KMS-11 (cell line): ENCODE data around the gene CAMTA1.

Experiments
- H2AFZ ChIP-seq: fragments of 200-600 bp; sonication (generic); 2 replicates; pipeline ENCODE4 v1.6.1; 2016; ENCODE audit warnings: antibody characterized with exemption, mixed run types, low read depth
- H3K27ac ChIP-seq: fragments of 200-600 bp; sonication (generic); 2 replicates; pipeline ENCODE4 v1.6.1; 2016; ENCODE audit warnings: mild to moderate bottlenecking, mixed run types
- H3K27me3 ChIP-seq: fragments of 200-600 bp; sonication (generic); 2 replicates; pipeline ENCODE4 v1.6.1; 2017; ENCODE audit warnings: mild to moderate bottlenecking, low read depth, mixed run types, moderate library complexity; ENCODE audit not compliant: insufficient read depth
- H3K36me3 ChIP-seq: fragments of 200-600 bp; sonication (generic); 2 replicates; pipeline ENCODE4 v1.6.1; 2017; ENCODE audit warnings: mild to moderate bottlenecking, mixed run types; ENCODE audit not compliant: insufficient read depth
- H3K4me1 ChIP-seq: fragments of 200-600 bp; sonication (generic); 2 replicates; pipeline ENCODE4 v1.6.1; 2016; ENCODE audit warnings: mild to moderate bottlenecking, low read depth, mixed run types; ENCODE audit not compliant: poor library complexity, severe bottlenecking
- H3K4me2 ChIP-seq: fragments of 200-600 bp; sonication (generic); 2 replicates; pipeline ENCODE4 v1.7.0; 2016; ENCODE audit warnings: mild to moderate bottlenecking, mixed run types
- H3K4me3 ChIP-seq: fragments of 200-600 bp; sonication (generic); IDR thresholded peaks from 2 replicates; pipeline ENCODE4 v1.6.1; 2017; ENCODE audit warnings: low read depth, low read length, mixed read lengths; ENCODE audit not compliant: insufficient read depth
- H3K79me2 ChIP-seq: fragments of 200-600 bp; sonication (generic); 2 replicates; pipeline ENCODE4 v1.6.1; 2016; ENCODE audit warnings: low read depth, mixed run types; ENCODE audit not compliant: insufficient read depth
- H3K9ac ChIP-seq: fragments of 200-600 bp; sonication (generic); 2 replicates; pipeline ENCODE4 v1.6.1; 2016; ENCODE audit warnings: mild to moderate bottlenecking, mixed run types
- H4K20me1 ChIP-seq: fragments of 200-600 bp; sonication (generic); 2 replicates; pipeline ENCODE4 v1.6.1; 2016; ENCODE audit warnings: mild to moderate bottlenecking, mixed run types; ENCODE audit not compliant: insufficient read depth
- CTCF ChIP-seq: fragments of 200-600 bp; sonication (generic); conservative IDR thresholded peaks from 2 replicates; pipeline ENCODE4 v1.6.1; 2017; ENCODE audit warnings: low read depth, mild to moderate bottlenecking, antibody characterized with exemption, low read length, moderate library complexity, mixed read lengths

Gene CAMTA1

GRCh38 chr1:6820899-6821298, 35.6 kb downstream of the CAMTA1 start:
- H3K9ac ChIP-seq = no peak overlapping the region; the same call in 1 of the 2 replicates
- H3K36me3 ChIP-seq = no peaks in the 10 kb centered on the region
- H3K4me3 ChIP-seq = no peak overlapping the region
- no peaks in the 10 kb centered on the region for H4K20me1 ChIP-seq
- peaks cover 83% of the 10 kb centered on the region for H3K4me1 ChIP-seq
- no peak overlapping the region for H2AFZ ChIP-seq
- no peaks in the 10 kb centered on the region for H3K27me3 ChIP-seq
- no peak for TF ChIP-seq CTCF
- H3K4me2 ChIP-seq = peak overlapping the region; percentile 66
- peak overlapping the region; percentile 29; the same call in 1 of the 2 replicates for H3K27ac ChIP-seq
- H3K79me2 ChIP-seq = peaks cover 84% of the 10 kb centered on the region

- no peaks in the 10 kb centered on the region for H4K20me1 ChIP-seq
- peak overlapping the region; percentile 66 for H3K4me2 ChIP-seq
- TF ChIP-seq CTCF = no peak
- H3K27ac ChIP-seq = peak overlapping the region; percentile 49
- peaks cover 86% of the 10 kb centered on the region for H3K4me1 ChIP-seq
- no peaks in the 10 kb centered on the region for H3K36me3 ChIP-seq
- H2AFZ ChIP-seq = no peak overlapping the region
- peaks cover 79% of the 10 kb centered on the region for H3K79me2 ChIP-seq
- peak overlapping the region; percentile 5; the same call in 1 of the 2 replicates for H3K9ac ChIP-seq
- H3K4me3 ChIP-seq = no peak overlapping the region
- H3K27me3 ChIP-seq = no peaks in the 10 kb centered on the region
Measured at GRCh38 chr1:6822530-6823359, 37.5 kb downstream of the CAMTA1 start.

GRCh38 chr1:6823793-6824192, 38.5 kb downstream of the CAMTA1 start:
- Histone ChIP-seq H3K79me2 (peaks cover 74% of the 10 kb centered on the region), H3K4me2 (peak overlapping the region; percentile 66), H4K20me1 (no peaks in the 10 kb centered on the region), H3K4me1 (peaks cover 75% of the 10 kb centered on the region), H2AFZ (no peak overlapping the region), H3K36me3 (no peaks in the 10 kb centered on the region), H3K4me3 (no peak overlapping the region), H3K9ac (peak overlapping the region; percentile 5; the same call in 1 of the 2 replicates), H3K27ac (peak overlapping the region; percentile 49), H3K27me3 (no peaks in the 10 kb centered on the region)
- no peak for TF ChIP-seq CTCF

GRCh38 chr1:6824665-6825368, 39.6 kb downstream of the CAMTA1 start:
- Histone ChIP-seq H3K9ac (no peak overlapping the region), H4K20me1 (no peaks in the 10 kb centered on the region), H3K4me3 (no peak overlapping the region), H3K4me1 (peaks cover 65% of the 10 kb centered on the region), H3K27me3 (no peaks in the 10 kb centered on the region), H3K4me2 (peak overlapping the region; percentile 66), H3K27ac (no peak overlapping the region; the same call in 1 of the 2 replicates), H2AFZ (no peak overlapping the region), H3K79me2 (peaks cover 67% of the 10 kb centered on the region), H3K36me3 (no peaks in the 10 kb centered on the region)
- TF ChIP-seq CTCF = no peak
